Astrocyte (in vitro differentiated cells and primary cell): ENCODE data around the gene BBS9. TPM values are rescaled to one million over a fixed set of nuclear protein-coding genes. Genes with fewer than 3 reads are reported as not detected.

Source experiments
- DNase-seq: peaks from one replicate; pipeline ENCODE4 v3.0.0-alpha.2; 2010; ENCODE audit warnings: low read depth
- FAIRE-seq: peaks from 2 replicates; lab custom pipeline; 2011; peaks lifted over from hg19 to GRCh38; lab: Jason Lieb, UNC
- H2AFZ ChIP-seq: 2 replicates; pipeline ENCODE4 v1.6.0; 2012; ENCODE audit warnings: low read depth, low read length, inconsistent platforms
- H3K27ac ChIP-seq: 2 replicates; pipeline ENCODE4 v1.5.1; 2011; ENCODE audit warnings: low read depth, low read length, inconsistent platforms
- H3K27me3 ChIP-seq: 2 replicates; pipeline ENCODE4 v1.6.0; 2011; ENCODE audit warnings: low read length, inconsistent platforms; ENCODE audit not compliant: insufficient read depth
- H3K36me3 ChIP-seq: 2 replicates; pipeline ENCODE4 v1.5.1; 2011; ENCODE audit warnings: low read length, inconsistent platforms; ENCODE audit not compliant: insufficient read depth
- H3K4me1 ChIP-seq: 2 replicates; pipeline ENCODE4 v1.5.1; 2011; ENCODE audit warnings: low read length, inconsistent platforms; ENCODE audit not compliant: insufficient read depth
- H3K4me2 ChIP-seq: 2 replicates; pipeline ENCODE4 v1.6.0; 2012; ENCODE audit warnings: low read length, inconsistent platforms
- H3K4me3 ChIP-seq: 2 replicates; pipeline ENCODE4 v1.5.1; 2011; ENCODE audit warnings: low read depth, mild to moderate bottlenecking, low read length, inconsistent platforms; ENCODE audit not compliant: insufficient read depth
- H3K79me2 ChIP-seq: 2 replicates; pipeline ENCODE4 v1.6.0; 2012; ENCODE audit warnings: mild to moderate bottlenecking, low read length, inconsistent platforms; ENCODE audit not compliant: insufficient read depth
- H3K9ac ChIP-seq: 2 replicates; pipeline ENCODE4 v1.6.0; 2012; ENCODE audit warnings: mild to moderate bottlenecking, low read length, inconsistent platforms
- H3K9me3 ChIP-seq: 2 replicates; pipeline ENCODE4 v1.5.1; 2012; ENCODE audit warnings: low read depth, mild to moderate bottlenecking, low read length, inconsistent platforms; ENCODE audit not compliant: insufficient read depth
- H4K20me1 ChIP-seq: 2 replicates; pipeline ENCODE4 v1.6.0; 2012; ENCODE audit warnings: low read length, inconsistent platforms; ENCODE audit not compliant: insufficient read depth
- H3K27ac Mint-ChIP-seq: one replicate; pipeline ENCODE4 v1.8.0; 2021; ENCODE audit warnings: mild to moderate bottlenecking, mixed read lengths; ENCODE audit not compliant: unreplicated experiment
- H3K27me3 Mint-ChIP-seq: one replicate; pipeline ENCODE4 v1.8.0; 2021; ENCODE audit warnings: low read depth, mixed read lengths; ENCODE audit not compliant: unreplicated experiment
- H3K36me3 Mint-ChIP-seq: one replicate; pipeline ENCODE4 v1.8.0; 2021; ENCODE audit warnings: low read depth, mixed read lengths; ENCODE audit not compliant: unreplicated experiment
- H3K4me1 Mint-ChIP-seq: one replicate; pipeline ENCODE4 v1.8.0; 2021; ENCODE audit warnings: low read depth, mixed read lengths; ENCODE audit not compliant: unreplicated experiment
- H3K4me3 Mint-ChIP-seq: one replicate; pipeline ENCODE4 v1.8.0; 2021; ENCODE audit warnings: mild to moderate bottlenecking, moderate library complexity, mixed read lengths; ENCODE audit not compliant: unreplicated experiment
- H3K9me3 Mint-ChIP-seq: one replicate; pipeline ENCODE4 v1.8.0; 2021; ENCODE audit warnings: mild to moderate bottlenecking, mixed read lengths; ENCODE audit not compliant: unreplicated experiment
- EZH2 ChIP-seq: IDR thresholded peaks from 2 replicates; pipeline ENCODE4 v1.6.1; 2012; ENCODE audit warnings: mild to moderate bottlenecking, low read length, inconsistent platforms; ENCODE audit not compliant: insufficient read depth
- total RNA-seq: library from RNA; stranded (reverse); gene quantifications from 2 replicates; pipeline ENCODE4 v1.2.1, GENCODE V29; 2021
- TF ChIP-seq, protein P1 (sequence below): IDR thresholded peaks from 2 replicates; pipeline ENCODE4 v1.5.1; 2011; ENCODE audit warnings: low read depth, mild to moderate bottlenecking, inconsistent platforms, low read length, moderate library complexity; ENCODE audit not compliant: insufficient read depth

Gene BBS9
- total RNA-seq, 1 donor from 2014 or later: 25.1 TPM

DNA sequence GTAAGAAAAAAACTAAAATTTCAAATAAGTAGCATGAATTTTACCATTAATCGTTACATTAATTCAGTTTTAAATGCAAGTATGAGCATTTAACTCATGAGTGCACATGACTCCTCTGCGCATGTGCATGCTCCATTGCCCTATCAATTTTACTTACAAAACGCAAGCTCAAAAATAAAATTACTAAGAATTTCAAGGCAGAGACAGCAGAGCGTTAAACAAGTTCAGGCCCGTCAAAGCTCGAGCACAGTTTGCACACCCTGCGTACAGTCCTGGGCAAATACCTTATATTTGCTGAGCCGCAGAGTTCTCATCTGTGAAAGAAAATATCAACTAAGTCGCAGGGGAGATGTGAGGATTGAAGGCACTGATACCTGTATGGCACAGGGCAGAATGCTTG lies 373.6 kb downstream of the BBS9 start:
- Mint-ChIP-seq H3K36me3 (peaks cover 1% of the 10 kb centered on the region), H3K9me3 (no peaks in the 10 kb centered on the region), H3K27me3 (no peaks in the 10 kb centered on the region), H3K4me1 (no peaks in the 10 kb centered on the region), H3K27ac (no peak overlapping the region), H3K4me3 (no peak overlapping the region)
- H3K9ac ChIP-seq: no peak overlapping the region
- no peaks in the 10 kb centered on the region for H4K20me1 ChIP-seq
- H3K36me3 ChIP-seq: no peaks in the 10 kb centered on the region
- H2AFZ ChIP-seq: no peak overlapping the region
- no peaks in the 10 kb centered on the region for H3K27me3 ChIP-seq
- H3K4me1 ChIP-seq: no peaks in the 10 kb centered on the region
- H3K9me3 ChIP-seq: no peaks in the 10 kb centered on the region
- DNase-seq: no peak
- no peak for FAIRE-seq
- no peaks in the 10 kb centered on the region for H3K79me2 ChIP-seq
- no peak overlapping the region for H3K4me2 ChIP-seq
- H3K4me3 ChIP-seq: no peak overlapping the region
- TF ChIP-seq, protein P1, sequence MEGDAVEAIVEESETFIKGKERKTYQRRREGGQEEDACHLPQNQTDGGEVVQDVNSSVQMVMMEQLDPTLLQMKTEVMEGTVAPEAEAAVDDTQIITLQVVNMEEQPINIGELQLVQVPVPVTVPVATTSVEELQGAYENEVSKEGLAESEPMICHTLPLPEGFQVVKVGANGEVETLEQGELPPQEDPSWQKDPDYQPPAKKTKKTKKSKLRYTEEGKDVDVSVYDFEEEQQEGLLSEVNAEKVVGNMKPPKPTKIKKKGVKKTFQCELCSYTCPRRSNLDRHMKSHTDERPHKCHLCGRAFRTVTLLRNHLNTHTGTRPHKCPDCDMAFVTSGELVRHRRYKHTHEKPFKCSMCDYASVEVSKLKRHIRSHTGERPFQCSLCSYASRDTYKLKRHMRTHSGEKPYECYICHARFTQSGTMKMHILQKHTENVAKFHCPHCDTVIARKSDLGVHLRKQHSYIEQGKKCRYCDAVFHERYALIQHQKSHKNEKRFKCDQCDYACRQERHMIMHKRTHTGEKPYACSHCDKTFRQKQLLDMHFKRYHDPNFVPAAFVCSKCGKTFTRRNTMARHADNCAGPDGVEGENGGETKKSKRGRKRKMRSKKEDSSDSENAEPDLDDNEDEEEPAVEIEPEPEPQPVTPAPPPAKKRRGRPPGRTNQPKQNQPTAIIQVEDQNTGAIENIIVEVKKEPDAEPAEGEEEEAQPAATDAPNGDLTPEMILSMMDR: no peak
- TF ChIP-seq EZH2: no peak
- H3K27ac ChIP-seq: no peak overlapping the region

DNA sequence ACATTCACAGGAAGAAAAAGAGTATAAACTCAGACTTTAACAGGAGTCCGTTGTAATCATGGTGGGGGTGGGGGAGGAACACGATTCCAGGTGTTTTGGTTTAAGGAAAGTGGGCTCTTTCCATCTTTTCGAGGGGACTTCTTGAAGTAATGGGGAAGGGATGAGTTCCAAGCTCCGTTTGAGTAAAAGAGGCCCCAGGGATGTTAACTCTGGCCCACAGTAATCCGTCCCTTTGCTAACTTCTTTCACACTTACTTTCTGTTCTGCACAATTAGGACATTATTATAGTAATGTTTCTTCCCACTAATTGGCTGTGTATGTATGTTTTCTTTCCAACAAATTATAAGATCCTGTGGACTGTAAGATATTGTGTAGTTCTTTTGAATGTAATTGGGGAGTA lies 374.4 kb downstream of the BBS9 start:
- Histone ChIP-seq H4K20me1 (no peaks in the 10 kb centered on the region), H3K4me1 (no peaks in the 10 kb centered on the region), H2AFZ (no peak overlapping the region), H3K36me3 (no peaks in the 10 kb centered on the region), H3K4me3 (no peak overlapping the region), H3K27me3 (no peaks in the 10 kb centered on the region), H3K27ac (no peak overlapping the region), H3K79me2 (no peaks in the 10 kb centered on the region), H3K4me2 (no peak overlapping the region), H3K9ac (no peak overlapping the region), H3K9me3 (no peaks in the 10 kb centered on the region)
- Mint-ChIP-seq H3K4me1 (no peaks in the 10 kb centered on the region), H3K9me3 (no peaks in the 10 kb centered on the region), H3K4me3 (no peak overlapping the region), H3K27me3 (no peaks in the 10 kb centered on the region), H3K27ac (no peak overlapping the region), H3K36me3 (peaks cover 1% of the 10 kb centered on the region)
- TF ChIP-seq, protein P1: no peak
- TF ChIP-seq EZH2: no peak
- no peak for DNase-seq
- no peak for FAIRE-seq

DNA sequence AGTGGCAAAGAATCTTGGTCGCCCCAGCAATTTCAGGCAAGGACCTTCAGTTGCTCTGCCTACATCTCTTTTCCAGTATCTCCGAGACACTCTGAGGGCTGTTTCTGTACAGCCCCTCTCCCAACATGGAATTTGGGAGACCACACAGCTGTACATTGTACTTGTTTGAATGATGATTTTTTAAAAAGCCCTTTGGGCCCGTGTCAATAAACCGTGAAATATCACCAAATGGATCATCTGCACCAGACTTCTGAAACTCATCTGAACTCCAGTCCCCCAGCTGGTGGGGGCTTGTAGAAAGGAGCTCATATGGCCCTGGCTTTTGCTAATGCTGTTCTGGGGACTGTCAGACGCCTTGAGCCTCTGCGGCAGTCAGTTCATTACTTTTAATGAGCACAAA lies 374.9 kb downstream of the BBS9 start:
- Histone ChIP-seq H3K27ac (no peak overlapping the region), H2AFZ (no peak overlapping the region), H3K27me3 (no peaks in the 10 kb centered on the region), H3K9ac (no peak overlapping the region), H3K36me3 (no peaks in the 10 kb centered on the region), H3K4me2 (no peak overlapping the region), H3K4me3 (no peak overlapping the region), H3K79me2 (no peaks in the 10 kb centered on the region), H3K4me1 (no peaks in the 10 kb centered on the region), H4K20me1 (no peaks in the 10 kb centered on the region), H3K9me3 (no peaks in the 10 kb centered on the region)
- no peaks in the 10 kb centered on the region for H3K27me3 Mint-ChIP-seq
- TF ChIP-seq, protein P1: no peak
- TF ChIP-seq EZH2: no peak
- no peak overlapping the region for H3K4me3 Mint-ChIP-seq
- FAIRE-seq: no peak
- H3K36me3 Mint-ChIP-seq: peaks cover 1% of the 10 kb centered on the region
- DNase-seq: no peak
- H3K4me1 Mint-ChIP-seq: no peaks in the 10 kb centered on the region
- no peaks in the 10 kb centered on the region for H3K9me3 Mint-ChIP-seq
- H3K27ac Mint-ChIP-seq: no peak overlapping the region
